Activated CD4-positive, CD25-positive, alpha-beta regulatory T cell treated with anti-CD3 and anti-CD28 coated beads, Interleukin-2, amount 50 U/mL, for 16 hours (primary cell): ENCODE data around the gene CDC6.
"Not testable (repeated sequence)": the region's sequence is repeated elsewhere in the genome, so short reads cannot be mapped to it uniquely, and the experiment has no call there.

Experiments used
- DNase-seq: peaks from one replicate; pipeline ENCODE4 v3.0.0-alpha.2; 2020; ENCODE audit warnings: low read depth, low spot score

CDC6 gene

GRCh38 chr17:40287159-40287493 lies 553 bp upstream of the CDC6 start:
- DNase-seq, result no peak

GRCh38 chr17:40290629-40291280 lies 3.1 kb downstream of the CDC6 start:
- no peak for DNase-seq

GRCh38 chr17:40291281-40291664 lies 3.6 kb downstream of the CDC6 start:
- DNase-seq, result no peak

GRCh38 chr17:40293363-40293762 lies 5.7 kb downstream of the CDC6 start:
- DNase-seq, result no peak

GRCh38 chr17:40295488-40296436 lies 8.1 kb downstream of the CDC6 start:
- no peak for DNase-seq

GRCh38 chr17:40297511-40297910 lies 9.8 kb downstream of the CDC6 start:
- no peak for DNase-seq

- DNase-seq, result no peak
Observed at GRCh38 chr17:40298726-40299125, 11.0 kb downstream of the CDC6 start.

- not testable (repeated sequence) for DNase-seq
Observed at GRCh38 chr17:40299159-40299757, 11.6 kb downstream of the CDC6 start.

- DNase-seq, result no peak
Observed at GRCh38 chr17:40301315-40301714, 13.6 kb downstream of the CDC6 start.

GRCh38 chr17:40303009-40303657 lies 15.5 kb downstream of the CDC6 start:
- no peak for DNase-seq

GRCh38 chr17:40303708-40304551 lies 16.3 kb downstream of the CDC6 start:
- DNase-seq, result no peak

- DNase-seq, result not testable (repeated sequence)
Observed at GRCh38 chr17:40304552-40304863, 16.8 kb downstream of the CDC6 start.

- not testable (repeated sequence) for DNase-seq
Observed at GRCh38 chr17:40304866-40305265, 17.2 kb downstream of the CDC6 start.

- DNase-seq, result no peak
Observed at GRCh38 chr17:40306395-40306794, 18.7 kb downstream of the CDC6 start.

- DNase-seq, result no peak
Observed at GRCh38 chr17:40307001-40307730, 19.5 kb downstream of the CDC6 start.

- DNase-seq, result no peak
Observed at GRCh38 chr17:40307740-40308239, 20.1 kb downstream of the CDC6 start.

GRCh38 chr17:40309031-40309948 lies 21.6 kb downstream of the CDC6 start, which contains the start of gene RARA:
TSS of gene RARA (plus strand) at chr17:40309180. CDS start at chr17:40331219, 22,039 bp downstream.
- DNase-seq, result no peak

GRCh38 chr17:40309949-40310510 lies 22.4 kb downstream of the CDC6 start:
- no peak for DNase-seq

- DNase-seq, result no peak
Observed at GRCh38 chr17:40310882-40311391, 23.3 kb downstream of the CDC6 start.
